Measurements from ENCODE around the gene GJC1.

Gene GJC1

GRCh38 chr17:44829523-44830358 lies at the start of gene GJC1:
GJC1 (minus strand) TSS chr17:44830287; CDS start chr17:44805817, 24,470 bp downstream.
- no peak for DNase-seq (ENCODE audit: low spot score)

DNA sequence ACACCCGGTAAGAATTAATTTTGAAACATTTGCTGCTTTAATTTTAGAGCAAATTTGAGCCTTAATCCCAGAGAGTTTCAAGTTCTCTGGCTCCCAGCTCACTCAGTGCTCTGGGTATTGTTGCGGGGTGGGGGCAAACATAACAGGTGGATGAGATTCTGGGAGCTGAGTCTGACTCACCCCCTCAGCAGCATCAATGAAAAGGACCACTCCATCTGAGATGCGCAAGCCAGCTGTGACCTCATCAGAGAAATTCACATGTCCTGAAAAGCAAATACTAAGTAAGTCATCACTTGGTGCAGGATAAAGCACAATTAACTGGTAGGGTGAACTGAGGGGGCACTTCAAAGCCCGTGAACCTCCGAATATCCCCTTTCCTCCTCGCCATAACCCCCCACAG lies 49.3 kb upstream of the GJC1 start:
- DNase-seq (ENCODE audit: low spot score), result no peak

- DNase-seq (ENCODE audit: low spot score), result peak; percentile 23
Measured at GRCh38 chr17:44878627-44879221, 48.6 kb upstream of the GJC1 start.

- no peak for DNase-seq (ENCODE audit: low spot score)
Measured at GRCh38 chr17:44877121-44877520, 47.0 kb upstream of the GJC1 start.

- DNase-seq (ENCODE audit: low spot score), result no peak
Measured at GRCh38 chr17:44875761-44876160, 45.7 kb upstream of the GJC1 start.

- no peak for DNase-seq (ENCODE audit: low spot score)
Measured at GRCh38 chr17:44872131-44872768, 42.2 kb upstream of the GJC1 start.

DNA sequence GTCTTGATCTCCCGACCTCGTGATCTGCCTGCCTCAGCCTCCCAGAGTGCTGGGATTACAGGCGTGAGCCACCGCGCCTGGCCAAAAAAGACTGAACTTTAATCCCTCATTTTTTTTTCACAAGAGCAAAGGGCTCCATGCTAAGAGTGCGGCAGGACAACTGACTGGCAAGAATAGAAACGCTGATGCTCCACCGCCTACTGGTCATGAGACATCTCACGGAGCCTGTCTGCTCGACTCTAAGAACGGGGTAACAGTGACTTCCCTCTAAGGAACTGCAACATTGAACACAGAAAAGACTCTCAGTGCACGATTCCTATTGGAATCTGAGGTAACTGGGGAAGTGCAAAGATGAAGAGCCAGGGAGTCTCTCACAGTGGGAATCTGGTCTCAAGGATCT lies 41.5 kb upstream of the GJC1 start:
- DNase-seq (ENCODE audit: low spot score), result no peak

DNA sequence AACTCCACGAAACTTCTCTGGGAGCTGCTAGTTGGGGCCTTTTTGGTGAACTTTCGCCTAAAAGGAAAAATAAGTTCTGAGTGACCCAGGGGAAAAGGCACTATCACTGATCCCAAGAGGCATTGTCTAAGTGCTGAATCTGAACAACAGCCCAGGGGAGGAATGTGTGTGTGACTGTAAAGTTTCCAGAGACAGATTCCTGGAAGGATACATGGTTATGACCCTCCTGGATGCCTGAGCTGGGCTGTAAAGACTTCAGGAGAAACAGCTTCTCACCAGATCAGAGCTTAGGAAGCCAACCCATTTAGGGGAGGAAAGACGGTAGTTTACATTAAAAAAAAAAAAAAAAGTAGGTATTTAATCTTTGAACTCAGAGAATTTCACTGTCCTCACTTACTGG lies 37.8 kb upstream of the GJC1 start:
- DNase-seq (ENCODE audit: low spot score), result no peak

DNA sequence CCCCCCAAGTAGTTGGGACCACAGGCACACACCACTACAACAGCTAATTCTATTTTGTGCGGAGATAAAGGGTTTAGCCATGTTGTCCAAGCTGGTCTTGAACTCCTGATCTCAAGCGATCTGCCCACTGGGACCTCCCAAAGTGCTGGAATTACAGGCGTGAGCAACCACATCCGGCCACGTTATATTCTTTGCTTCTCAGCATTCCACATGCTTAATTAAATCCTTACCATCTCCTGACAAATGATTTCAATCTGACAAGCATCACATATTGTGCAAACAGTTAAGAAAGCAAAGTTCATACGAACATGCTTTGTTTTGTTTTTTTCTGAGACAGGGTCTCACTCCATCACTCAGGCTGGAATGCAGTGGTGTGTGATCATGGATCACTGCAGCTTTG lies 35.8 kb upstream of the GJC1 start:
- no peak for DNase-seq (ENCODE audit: low spot score)

- peak; percentile 70 for DNase-seq (ENCODE audit: low spot score)
Measured at GRCh38 chr17:44865231-44865660, 35.2 kb upstream of the GJC1 start.

- DNase-seq (ENCODE audit: low spot score), result no peak
Measured at GRCh38 chr17:44864831-44865230, 34.7 kb upstream of the GJC1 start.

DNA sequence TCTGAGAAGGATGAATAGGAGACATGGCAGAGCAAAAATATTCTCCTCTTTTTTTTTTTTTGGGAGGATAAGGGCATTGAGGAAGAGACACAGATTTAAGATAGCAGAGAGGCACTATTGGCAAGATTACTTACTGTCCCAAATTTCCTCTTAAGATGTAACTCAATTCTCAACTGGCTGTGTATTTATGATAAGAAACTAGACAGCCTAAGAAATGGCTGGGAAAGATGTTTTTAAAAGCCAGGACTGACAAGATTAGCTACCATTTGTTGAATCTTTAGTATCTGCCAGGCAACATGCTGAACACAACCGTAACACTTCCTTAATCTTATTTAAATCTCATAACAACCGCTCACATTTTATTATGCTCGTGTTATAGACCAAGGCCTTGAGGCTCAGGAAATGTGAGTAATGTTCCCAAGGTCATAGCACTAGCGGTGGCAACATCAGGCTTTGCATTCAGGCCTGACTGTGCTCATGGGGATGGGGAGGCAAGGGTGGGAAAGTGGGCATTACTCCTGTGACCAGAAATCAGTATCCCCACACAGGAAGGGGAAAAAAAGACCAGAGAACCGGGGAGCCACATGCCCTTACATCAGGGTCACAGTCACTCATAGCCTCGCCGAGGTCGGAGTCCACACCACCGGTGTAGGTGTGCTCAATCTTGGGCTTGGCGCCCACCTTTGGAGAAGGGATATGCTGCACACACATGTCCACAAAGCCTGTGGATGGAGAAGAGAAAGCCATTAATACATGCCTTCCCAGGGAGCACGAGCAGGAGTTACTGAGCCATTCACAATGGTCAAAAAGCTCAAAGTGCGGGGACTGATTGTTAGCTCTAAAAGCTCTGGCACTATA lies 33.2 kb upstream of the GJC1 start:
- no peak for DNase-seq (ENCODE audit: low spot score)

- no peak for DNase-seq (ENCODE audit: low spot score)
Measured at GRCh38 chr17:44862278-44862914, 32.3 kb upstream of the GJC1 start.

DNA sequence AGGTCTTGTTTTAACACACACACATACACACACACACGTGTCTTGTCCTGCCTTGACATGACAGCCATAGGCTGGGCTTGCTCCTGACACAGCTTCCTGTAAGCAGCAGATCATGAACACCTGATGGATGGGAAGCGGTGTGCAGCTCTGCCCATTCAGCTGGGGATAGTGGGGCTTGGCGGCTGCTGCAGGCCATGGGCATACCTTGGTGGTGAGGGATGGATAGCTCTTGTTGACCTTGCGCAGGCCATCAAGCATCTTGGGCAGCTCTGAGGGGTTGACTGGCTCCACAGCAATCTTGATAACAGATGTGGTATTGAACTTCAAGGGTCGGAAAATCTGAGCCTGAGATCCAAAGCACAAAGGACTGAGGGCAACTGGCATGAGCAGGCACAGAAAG lies 29.6 kb upstream of the GJC1 start:
- DNase-seq (ENCODE audit: low spot score), result no peak

DNA sequence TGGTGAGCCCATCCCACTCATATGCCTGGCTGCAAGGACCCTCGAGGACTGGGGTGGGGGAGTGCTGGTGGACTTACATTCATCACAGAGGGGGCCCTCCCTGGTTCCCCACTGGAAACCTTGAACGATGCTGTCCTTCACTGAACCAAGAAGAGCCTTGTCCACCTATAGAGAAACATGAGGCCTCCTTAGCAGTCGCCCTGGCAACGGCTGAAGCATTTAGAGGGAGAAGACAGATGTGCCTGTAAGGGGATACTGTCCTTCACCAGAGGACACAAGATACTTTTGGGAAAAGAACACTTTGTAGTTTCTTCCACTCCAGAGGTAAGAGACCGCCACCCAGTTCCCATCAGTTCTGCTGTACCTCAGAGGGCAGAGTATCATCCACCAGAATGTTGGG lies 24.1 kb upstream of the GJC1 start:
- no peak for DNase-seq (ENCODE audit: low spot score)

DNA sequence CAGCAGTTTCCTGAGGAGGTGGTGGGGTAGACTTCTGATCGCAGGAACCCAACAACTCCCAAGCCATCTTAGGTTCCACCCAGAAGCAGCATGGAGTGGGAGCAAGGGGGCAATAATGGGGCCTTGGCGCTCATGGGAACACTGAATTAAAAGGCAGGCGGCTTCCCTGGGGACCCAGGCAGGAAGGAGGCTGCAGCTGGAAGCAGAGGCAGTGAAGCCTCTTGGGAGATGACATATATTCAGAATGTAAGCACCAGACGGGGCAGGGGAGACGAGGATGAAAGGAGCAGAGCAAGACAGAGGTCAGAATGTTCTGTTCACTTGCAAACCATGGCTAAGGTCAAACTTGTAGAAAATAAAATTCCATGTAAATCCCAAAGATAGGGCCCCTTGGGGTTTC lies 20.5 kb upstream of the GJC1 start:
- DNase-seq (ENCODE audit: low spot score), result no peak

DNA sequence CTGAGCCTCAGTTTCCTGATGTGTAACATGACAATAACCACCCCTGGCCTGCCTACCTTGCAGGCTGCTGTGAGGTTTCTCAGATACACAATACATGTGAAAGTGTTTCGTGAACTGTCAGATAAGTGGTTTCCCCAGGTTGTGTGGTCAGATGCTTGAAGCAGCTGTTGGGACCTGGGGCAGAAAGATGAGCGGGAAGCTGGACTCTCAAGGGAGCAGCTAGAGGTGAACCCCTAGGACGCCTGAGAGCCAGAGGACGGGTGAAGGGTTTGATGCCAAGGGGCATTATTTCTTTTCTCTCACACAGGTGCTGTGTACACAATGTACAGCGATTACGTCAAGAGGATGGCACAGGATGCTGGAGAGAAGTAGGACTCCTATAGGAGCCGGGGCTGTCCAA lies 19.9 kb upstream of the GJC1 start:
- DNase-seq (ENCODE audit: low spot score), result no peak

GRCh38 chr17:44848961-44849489 lies 18.9 kb upstream of the GJC1 start:
- DNase-seq (ENCODE audit: low spot score), result no peak

DNA sequence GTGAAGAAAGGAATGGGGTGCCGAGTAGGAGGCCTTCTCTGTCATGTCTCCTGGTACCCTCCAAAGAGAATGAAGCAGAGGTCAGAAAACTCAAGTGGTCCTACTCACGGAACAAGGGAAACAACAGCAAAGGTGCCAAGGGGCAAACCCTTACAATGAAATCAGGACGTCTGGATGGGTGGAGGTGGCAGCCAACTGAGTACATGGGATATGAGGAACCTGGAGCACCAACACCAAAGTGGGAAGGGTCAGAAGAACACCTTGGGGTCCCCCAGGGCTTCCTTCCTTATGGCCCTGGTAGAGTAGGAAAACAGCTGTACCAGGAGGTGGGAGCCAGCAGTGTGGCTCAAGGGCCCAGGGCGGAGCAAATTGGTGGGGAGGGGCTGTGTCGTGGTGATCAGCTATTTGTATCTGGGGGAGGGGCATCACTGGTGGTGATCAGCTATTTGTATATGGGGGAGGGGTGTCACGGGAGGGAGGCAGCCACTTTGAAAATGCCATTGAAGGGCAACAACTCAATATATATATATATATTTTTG lies 18.2 kb upstream of the GJC1 start:
- no peak for DNase-seq (ENCODE audit: low spot score)

GRCh38 chr17:44847586-44847985 lies 17.5 kb upstream of the GJC1 start, which contains the start of gene HIGD1B:
HIGD1B (plus strand) TSS chr17:44847883; CDS start chr17:44848153, 270 bp downstream.
- DNase-seq (ENCODE audit: low spot score), result no peak

- DNase-seq (ENCODE audit: low spot score), result no peak
Measured at GRCh38 chr17:44846206-44846605, 16.1 kb upstream of the GJC1 start.

Measured in hematopoietic multipotent progenitor cell treated with erythropoietin and hydrocortisone succinate and interleukin-3 and kit ligand, for 17 days (in vitro differentiated cells).